ENCODE results near the gene ERI2.

Gene ERI2

GRCh38 chr16:20826039-20826566, 19.8 kb upstream of the ERI2 start:
- H2AFZ ChIP-seq (ENCODE audit: low read depth, low read length), result no peak overlapping the region
- H3K27me3 ChIP-seq (ENCODE audit: low read depth, low read length), result no peaks in the 10 kb centered on the region
- no peaks in the 10 kb centered on the region for H3K9me3 ChIP-seq (ENCODE audit: insufficient read depth, low read length)
- no peak overlapping the region for H3K9ac ChIP-seq (ENCODE audit: low read length)
- TF ChIP-seq EZH2phosphoT487 (IDR thresholded peaks at IDR 0.05; ENCODE audit: low read depth), result no peak
- TF ChIP-seq, protein P1, sequence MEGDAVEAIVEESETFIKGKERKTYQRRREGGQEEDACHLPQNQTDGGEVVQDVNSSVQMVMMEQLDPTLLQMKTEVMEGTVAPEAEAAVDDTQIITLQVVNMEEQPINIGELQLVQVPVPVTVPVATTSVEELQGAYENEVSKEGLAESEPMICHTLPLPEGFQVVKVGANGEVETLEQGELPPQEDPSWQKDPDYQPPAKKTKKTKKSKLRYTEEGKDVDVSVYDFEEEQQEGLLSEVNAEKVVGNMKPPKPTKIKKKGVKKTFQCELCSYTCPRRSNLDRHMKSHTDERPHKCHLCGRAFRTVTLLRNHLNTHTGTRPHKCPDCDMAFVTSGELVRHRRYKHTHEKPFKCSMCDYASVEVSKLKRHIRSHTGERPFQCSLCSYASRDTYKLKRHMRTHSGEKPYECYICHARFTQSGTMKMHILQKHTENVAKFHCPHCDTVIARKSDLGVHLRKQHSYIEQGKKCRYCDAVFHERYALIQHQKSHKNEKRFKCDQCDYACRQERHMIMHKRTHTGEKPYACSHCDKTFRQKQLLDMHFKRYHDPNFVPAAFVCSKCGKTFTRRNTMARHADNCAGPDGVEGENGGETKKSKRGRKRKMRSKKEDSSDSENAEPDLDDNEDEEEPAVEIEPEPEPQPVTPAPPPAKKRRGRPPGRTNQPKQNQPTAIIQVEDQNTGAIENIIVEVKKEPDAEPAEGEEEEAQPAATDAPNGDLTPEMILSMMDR (IDR thresholded peaks at IDR 0.05; ENCODE audit: low read depth, low read length), result no peak
- H3K4me3 ChIP-seq (ENCODE audit: low read length), result no peak overlapping the region
- H3K4me1 ChIP-seq (ENCODE audit: low read length), result peaks cover 16% of the 10 kb centered on the region
- H3K36me3 ChIP-seq (replicated peaks; ENCODE audit: low read depth, low read length), result peaks cover 24% of the 10 kb centered on the region
- no peaks in the 10 kb centered on the region for H3K79me2 ChIP-seq (ENCODE audit: low read length)
- H3K27ac ChIP-seq (ENCODE audit: low read length), result no peak overlapping the region
- no peak overlapping the region for H3K4me2 ChIP-seq (ENCODE audit: low read length)
- H4K20me1 ChIP-seq (ENCODE audit: insufficient read depth, low read length), result no peaks in the 10 kb centered on the region

GRCh38 chr16:20822521-20823325, 16.5 kb upstream of the ERI2 start:
- Histone ChIP-seq H3K27me3 (ENCODE audit: low read depth, low read length) (no peaks in the 10 kb centered on the region), H3K9me3 (ENCODE audit: insufficient read depth, low read length) (no peaks in the 10 kb centered on the region), H3K36me3 (replicated peaks; ENCODE audit: low read depth, low read length) (peaks cover 24% of the 10 kb centered on the region), H3K9ac (ENCODE audit: low read length) (no peak overlapping the region), H4K20me1 (ENCODE audit: insufficient read depth, low read length) (no peaks in the 10 kb centered on the region), H3K4me1 (ENCODE audit: low read length) (peaks cover 16% of the 10 kb centered on the region), H3K4me2 (ENCODE audit: low read length) (no peak overlapping the region), H2AFZ (ENCODE audit: low read depth, low read length) (no peak overlapping the region), H3K4me3 (ENCODE audit: low read length) (no peak overlapping the region), H3K27ac (ENCODE audit: low read length) (no peak overlapping the region), H3K79me2 (ENCODE audit: low read length) (no peaks in the 10 kb centered on the region)
- TF ChIP-seq, protein P1 (IDR thresholded peaks at IDR 0.05; ENCODE audit: low read depth, low read length), result no peak
- TF ChIP-seq EZH2phosphoT487 (IDR thresholded peaks at IDR 0.05; ENCODE audit: low read depth), result no peak

GRCh38 chr16:20821682-20822081, 15.4 kb upstream of the ERI2 start:
- no peak overlapping the region for H3K9ac ChIP-seq (ENCODE audit: low read length)
- no peak for TF ChIP-seq EZH2phosphoT487 (IDR thresholded peaks at IDR 0.05; ENCODE audit: low read depth)
- TF ChIP-seq, protein P1 (IDR thresholded peaks at IDR 0.05; ENCODE audit: low read depth, low read length), result no peak
- H2AFZ ChIP-seq (ENCODE audit: low read depth, low read length), result no peak overlapping the region
- H3K9me3 ChIP-seq (ENCODE audit: insufficient read depth, low read length), result no peaks in the 10 kb centered on the region
- no peak overlapping the region for H3K4me3 ChIP-seq (ENCODE audit: low read length)
- no peaks in the 10 kb centered on the region for H3K79me2 ChIP-seq (ENCODE audit: low read length)
- no peaks in the 10 kb centered on the region for H3K27me3 ChIP-seq (ENCODE audit: low read depth, low read length)
- H3K27ac ChIP-seq (ENCODE audit: low read length), result no peak overlapping the region
- peaks cover 17% of the 10 kb centered on the region for H3K36me3 ChIP-seq (replicated peaks; ENCODE audit: low read depth, low read length)
- H4K20me1 ChIP-seq (ENCODE audit: insufficient read depth, low read length), result no peaks in the 10 kb centered on the region
- H3K4me1 ChIP-seq (ENCODE audit: low read length), result peaks cover 16% of the 10 kb centered on the region
- H3K4me2 ChIP-seq (ENCODE audit: low read length), result no peak overlapping the region

DNA sequence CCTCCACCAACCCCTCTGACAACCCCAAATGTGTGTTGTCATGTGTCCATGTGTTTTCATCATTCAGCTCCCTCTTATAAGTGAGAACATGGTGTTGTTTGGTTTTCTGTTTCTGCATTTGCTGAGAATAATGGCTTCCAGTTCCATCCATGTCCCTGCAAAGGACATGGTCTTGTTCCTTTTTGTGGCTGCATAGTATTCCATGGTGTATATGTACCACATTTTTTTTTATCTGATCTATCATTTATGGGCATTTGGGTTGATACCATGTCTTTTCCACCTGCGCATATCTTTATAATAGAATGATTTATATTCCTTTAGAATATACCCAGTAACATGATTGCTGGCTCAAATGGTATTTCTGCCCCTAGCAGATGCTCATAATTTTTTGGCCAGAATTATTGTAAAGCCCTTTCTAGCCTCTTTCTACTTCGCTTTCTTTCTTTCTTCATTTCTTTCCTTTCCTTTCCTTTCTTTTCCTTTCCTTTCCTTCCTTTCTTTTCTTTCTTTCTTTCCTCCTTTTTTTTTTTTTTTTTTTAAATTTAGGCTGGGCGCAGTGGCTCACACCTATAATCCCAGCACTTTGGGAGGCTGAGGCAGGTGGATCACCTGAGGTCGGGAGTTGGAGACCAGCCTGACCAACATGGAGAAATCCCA, 12.8 kb upstream of the ERI2 start:
- H3K27me3 ChIP-seq (ENCODE audit: low read depth, low read length), result no peaks in the 10 kb centered on the region
- H3K9ac ChIP-seq (ENCODE audit: low read length), result no peak overlapping the region
- no peak overlapping the region for H3K4me2 ChIP-seq (ENCODE audit: low read length)
- no peak overlapping the region for H3K4me3 ChIP-seq (ENCODE audit: low read length)
- no peaks in the 10 kb centered on the region for H4K20me1 ChIP-seq (ENCODE audit: insufficient read depth, low read length)
- H3K36me3 ChIP-seq (replicated peaks; ENCODE audit: low read depth, low read length), result peaks cover 17% of the 10 kb centered on the region
- no peaks in the 10 kb centered on the region for H3K79me2 ChIP-seq (ENCODE audit: low read length)
- H3K4me1 ChIP-seq (ENCODE audit: low read length), result peaks cover 16% of the 10 kb centered on the region
- no peak overlapping the region for H2AFZ ChIP-seq (ENCODE audit: low read depth, low read length)
- no peaks in the 10 kb centered on the region for H3K9me3 ChIP-seq (ENCODE audit: insufficient read depth, low read length)
- TF ChIP-seq, protein P1 (IDR thresholded peaks at IDR 0.05; ENCODE audit: low read depth, low read length), result no peak
- no peak overlapping the region for H3K27ac ChIP-seq (ENCODE audit: low read length)

Data from OCI-LY3 (cell line).